Keratinocyte (primary cell): ENCODE measurements around the gene RBCK1.

ENCODE experiments used
- EZH2 ChIP-seq: IDR thresholded peaks from one replicate; pipeline ENCODE4 v1.6.1; 2012; ENCODE audit warnings: inconsistent platforms, mild to moderate bottlenecking, low read length, moderate library complexity
- TF ChIP-seq, protein P1 (sequence below), 3 experiments: IDR thresholded peaks in 1 of 3; conservative IDR thresholded peaks in 1 of 3; optimal IDR thresholded peaks in 1 of 3; 2 replicates in 2 of 3; 3 replicates in 1 of 3; pipeline versions ENCODE3 to v1.5.1; 2011; ENCODE audit warnings: low read length in 3 of 3, mild to moderate bottlenecking in 3 of 3, moderate library complexity in 2 of 3, control low read depth in 1 of 3, inconsistent platforms in 1 of 3; ENCODE audit not compliant: insufficient read depth in 2 of 3; ENCODE audit errors: extremely low read depth in 1 of 3

DNA sequence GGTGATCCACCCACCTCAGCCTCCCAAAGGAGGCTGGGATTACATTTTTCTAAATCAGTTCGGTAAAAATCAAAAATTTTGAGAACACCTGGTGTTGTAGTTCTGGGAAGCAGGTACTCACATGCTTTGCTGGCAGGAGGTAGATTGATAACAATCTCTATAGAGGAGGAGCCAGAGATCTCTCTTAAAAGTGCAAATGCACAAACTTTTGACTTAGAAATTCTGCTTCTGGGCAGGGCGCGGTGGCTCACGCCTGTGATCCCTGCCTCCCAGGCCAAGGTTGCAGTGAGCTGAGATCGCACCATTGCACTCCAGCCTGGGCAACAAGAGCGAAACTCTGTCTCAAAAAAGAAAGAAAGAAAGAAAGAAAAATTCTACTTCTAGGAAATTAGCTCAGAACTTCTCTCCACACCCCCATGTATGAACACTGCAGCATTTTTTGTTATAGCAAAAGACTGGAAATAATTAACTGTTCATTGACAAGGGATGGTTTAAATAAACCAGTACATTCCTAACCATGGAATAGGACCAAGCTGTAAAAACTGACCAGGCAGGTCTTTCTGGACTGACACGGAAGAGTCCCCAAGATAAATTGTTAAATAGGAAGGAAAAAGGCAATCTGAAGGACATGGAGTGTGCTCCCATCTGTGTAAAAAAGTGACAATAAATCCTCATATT is 41.9 kb upstream of the RBCK1 start:
- TF ChIP-seq, protein P1, sequence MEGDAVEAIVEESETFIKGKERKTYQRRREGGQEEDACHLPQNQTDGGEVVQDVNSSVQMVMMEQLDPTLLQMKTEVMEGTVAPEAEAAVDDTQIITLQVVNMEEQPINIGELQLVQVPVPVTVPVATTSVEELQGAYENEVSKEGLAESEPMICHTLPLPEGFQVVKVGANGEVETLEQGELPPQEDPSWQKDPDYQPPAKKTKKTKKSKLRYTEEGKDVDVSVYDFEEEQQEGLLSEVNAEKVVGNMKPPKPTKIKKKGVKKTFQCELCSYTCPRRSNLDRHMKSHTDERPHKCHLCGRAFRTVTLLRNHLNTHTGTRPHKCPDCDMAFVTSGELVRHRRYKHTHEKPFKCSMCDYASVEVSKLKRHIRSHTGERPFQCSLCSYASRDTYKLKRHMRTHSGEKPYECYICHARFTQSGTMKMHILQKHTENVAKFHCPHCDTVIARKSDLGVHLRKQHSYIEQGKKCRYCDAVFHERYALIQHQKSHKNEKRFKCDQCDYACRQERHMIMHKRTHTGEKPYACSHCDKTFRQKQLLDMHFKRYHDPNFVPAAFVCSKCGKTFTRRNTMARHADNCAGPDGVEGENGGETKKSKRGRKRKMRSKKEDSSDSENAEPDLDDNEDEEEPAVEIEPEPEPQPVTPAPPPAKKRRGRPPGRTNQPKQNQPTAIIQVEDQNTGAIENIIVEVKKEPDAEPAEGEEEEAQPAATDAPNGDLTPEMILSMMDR (optimal IDR thresholded peaks at IDR 0.05 in 1 of 3, IDR thresholded peaks at IDR 0.05 in 1 of 3, conservative IDR thresholded peaks at IDR 0.05 in 1 of 3; ENCODE audit: extremely low read depth in 1 of 3, insufficient read depth in 2 of 3, low read length in 3 of 3) = no peak
- no peak for TF ChIP-seq EZH2
